ENCODE measurements around the gene ZNHIT1.
"Not testable (repeated sequence)": the region's sequence is repeated elsewhere in the genome, so short reads cannot be mapped to it uniquely, and the experiment has no call there.

ZNHIT1 gene

GRCh38 chr7:101189109-101189508 lies 28.9 kb upstream of the ZNHIT1 start:
- no peak for DNase-seq

DNA sequence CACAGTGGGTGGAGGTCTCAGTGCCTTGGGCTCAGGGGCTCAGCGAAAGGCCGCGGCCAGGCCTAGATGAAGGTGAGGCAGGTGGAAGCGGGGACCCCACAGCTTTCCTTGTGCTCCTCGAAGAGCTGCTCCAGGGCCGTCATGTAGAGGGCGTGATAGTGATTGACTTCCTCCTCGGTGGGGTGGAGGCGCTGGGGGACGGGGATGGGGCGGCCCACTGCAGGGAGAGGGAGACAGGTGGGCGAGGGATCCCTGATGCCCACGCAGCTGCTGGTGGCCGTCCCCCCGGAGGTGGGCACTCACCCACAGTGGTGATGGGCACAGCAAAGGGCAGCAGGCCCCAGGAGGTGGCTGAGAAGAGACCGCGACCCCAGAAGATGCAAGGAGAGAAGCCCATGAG lies 22.1 kb upstream of the ZNHIT1 start:
- DNase-seq = no peak

GRCh38 chr7:101197991-101198390 lies 20.0 kb upstream of the ZNHIT1 start:
- no peak for DNase-seq

DNA sequence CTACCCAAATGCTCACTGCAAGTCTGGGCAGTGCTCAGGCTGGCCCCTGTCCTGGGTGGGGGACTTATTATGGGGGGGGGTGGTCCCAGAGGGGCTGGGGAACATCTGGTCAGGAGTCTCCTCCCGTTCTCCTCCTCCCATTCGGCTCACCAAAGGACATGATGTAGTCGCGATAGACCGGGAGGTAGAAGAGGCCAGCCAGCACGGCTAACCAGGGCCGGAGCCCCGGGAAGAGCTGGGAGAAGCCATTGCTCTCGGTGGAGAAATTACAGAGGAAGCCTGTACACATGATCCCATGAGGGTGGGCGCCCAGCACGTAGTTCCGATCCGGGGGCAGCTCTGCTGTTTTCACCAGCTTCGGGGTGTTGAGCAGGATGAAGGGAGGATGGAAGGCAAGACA lies 19.5 kb upstream of the ZNHIT1 start:
- DNase-seq = no peak

- not testable (repeated sequence) for DNase-seq
Measured at GRCh38 chr7:101199522-101199921, 18.4 kb upstream of the ZNHIT1 start.

GRCh38 chr7:101200504-101200861 lies 17.5 kb upstream of the ZNHIT1 start:
- DNase-seq = no peak

- DNase-seq = no peak
Measured at GRCh38 chr7:101200862-101201599, 16.9 kb upstream of the ZNHIT1 start, which contains the start of gene MOGAT3. Gene MOGAT3, minus strand, starts transcription at chr7:101201036. Its CDS starts 182 bp downstream, at chr7:101200854.

DNA sequence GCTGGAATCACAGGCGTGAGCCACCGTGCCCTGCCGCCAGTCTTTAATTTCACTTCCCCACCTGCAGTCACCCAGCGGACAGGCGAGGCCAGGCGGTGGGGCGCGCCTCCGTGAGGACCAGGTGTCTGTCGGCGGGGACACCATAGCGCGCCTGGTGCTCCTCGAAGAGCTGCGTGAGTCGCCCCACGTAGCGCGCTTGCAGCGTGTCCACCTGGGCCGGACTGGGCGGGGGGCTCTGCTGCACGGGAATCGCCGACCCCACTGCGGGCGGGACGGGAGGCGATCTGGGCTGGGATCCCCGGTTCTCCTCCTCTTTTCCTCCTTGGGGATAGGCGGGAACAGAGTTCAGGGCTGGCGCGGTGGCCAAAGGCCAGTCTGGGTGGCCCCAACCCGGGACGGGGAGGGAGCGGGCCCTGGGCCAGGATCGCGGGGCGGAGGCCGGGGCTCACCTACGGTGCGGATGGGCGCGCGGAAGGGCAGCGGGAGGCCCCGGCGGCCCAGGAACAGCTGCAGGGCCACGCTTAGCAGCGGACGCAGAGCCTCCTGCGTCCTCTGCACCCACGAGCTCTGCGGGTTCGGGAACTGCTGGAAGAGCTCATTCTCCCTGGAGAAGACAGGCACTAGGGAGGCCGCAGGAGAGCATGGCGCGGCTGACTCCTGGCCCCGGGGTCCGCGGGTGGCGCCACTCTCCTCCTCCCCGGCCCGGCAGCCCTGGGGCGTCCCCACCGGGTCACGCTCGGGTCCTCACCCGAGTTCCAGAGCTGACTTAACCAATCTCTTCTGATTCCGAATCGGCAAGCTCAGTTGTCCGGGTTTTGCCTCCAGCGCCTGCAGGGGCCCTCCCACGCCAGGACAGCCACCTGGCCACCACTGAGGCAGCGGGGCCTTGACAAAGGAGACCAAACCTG lies 16.0 kb upstream of the ZNHIT1 start:
- no peak for DNase-seq

- no peak for DNase-seq
Measured at GRCh38 chr7:101202603-101202918, 15.4 kb upstream of the ZNHIT1 start.

GRCh38 chr7:101203740-101204738 lies 13.9 kb upstream of the ZNHIT1 start:
- DNase-seq = not testable (repeated sequence)

DNA sequence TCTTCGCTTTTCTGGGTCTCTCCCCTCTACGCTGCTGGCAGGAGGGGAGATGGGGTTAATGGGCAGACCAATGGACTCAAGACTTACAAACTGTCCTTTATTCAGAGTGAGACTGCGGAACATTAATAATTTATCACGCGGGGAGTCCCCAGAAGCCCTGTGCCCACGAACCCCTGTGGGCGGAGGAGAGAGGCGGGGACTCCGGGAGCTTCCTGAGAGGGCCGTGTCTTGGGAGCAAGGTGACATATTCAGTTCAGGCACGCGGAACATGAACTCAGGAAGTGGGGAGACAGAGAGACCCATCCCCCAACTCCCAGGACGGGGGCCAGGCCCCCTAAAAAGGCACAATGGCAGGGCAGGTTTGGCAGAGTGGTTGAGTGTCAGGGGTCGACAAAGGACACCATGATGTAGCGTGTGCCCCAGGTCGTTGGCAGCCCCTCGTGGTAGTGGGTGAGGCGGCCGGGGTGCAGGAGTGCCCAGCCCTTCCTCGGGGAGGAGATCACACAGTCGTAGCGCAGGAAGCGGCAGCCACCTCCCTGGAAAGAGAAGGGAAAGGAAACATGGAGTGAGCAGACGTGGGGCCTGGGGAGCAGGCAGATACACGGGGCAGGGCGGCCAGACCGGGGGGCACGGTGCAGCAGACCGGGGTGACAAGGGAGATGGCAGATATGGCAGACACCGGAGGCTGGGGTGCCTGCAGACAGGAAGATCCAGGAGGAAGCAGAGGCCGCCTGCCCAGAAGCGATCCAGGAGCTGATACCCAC lies 11.9 kb upstream of the ZNHIT1 start:
- DNase-seq = no peak

DNA sequence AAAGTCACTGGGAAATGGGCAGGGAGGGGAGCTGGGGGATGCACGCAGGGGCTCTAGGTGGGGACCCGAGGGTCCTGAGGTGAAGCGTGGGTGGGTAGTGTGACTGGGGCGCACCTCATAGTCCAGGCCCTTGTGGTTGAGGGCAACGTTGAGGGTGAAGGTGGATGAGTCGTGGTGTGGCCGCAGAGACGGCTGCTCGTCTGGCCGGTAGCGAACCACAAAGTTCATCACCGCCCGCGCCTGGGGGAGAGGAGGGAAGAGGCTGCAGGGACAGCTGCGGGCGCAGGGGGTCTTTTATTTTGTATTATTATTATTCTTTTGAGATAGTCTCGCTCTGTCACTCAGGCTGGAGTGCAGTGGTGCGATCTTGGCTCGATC lies 11.3 kb upstream of the ZNHIT1 start:
- DNase-seq = no peak

GRCh38 chr7:101207459-101207858 lies 10.5 kb upstream of the ZNHIT1 start:
- no peak for DNase-seq

DNA sequence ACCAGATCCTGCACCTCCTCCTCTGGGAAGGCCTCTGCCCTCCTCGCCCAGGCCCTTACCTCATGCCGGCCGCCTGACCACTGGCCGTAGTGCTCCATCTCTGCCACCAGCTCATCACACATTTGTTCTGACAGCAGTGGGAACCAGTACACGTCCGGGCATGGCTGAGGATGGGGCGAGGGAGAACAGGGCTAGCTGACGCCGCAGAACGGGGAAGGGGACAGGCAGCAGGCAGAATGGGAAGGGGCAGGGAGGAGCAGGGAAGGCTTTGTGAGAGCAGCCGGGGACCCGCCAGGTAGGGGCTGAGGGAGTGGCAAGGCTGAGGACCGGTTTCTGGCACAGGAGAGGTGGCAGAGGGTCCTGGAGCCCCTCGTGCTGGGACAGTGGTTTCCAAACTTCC lies 9.2 kb upstream of the ZNHIT1 start:
- DNase-seq = no peak

- DNase-seq = no peak
Measured at GRCh38 chr7:101210143-101210542, 7.8 kb upstream of the ZNHIT1 start.

DNA sequence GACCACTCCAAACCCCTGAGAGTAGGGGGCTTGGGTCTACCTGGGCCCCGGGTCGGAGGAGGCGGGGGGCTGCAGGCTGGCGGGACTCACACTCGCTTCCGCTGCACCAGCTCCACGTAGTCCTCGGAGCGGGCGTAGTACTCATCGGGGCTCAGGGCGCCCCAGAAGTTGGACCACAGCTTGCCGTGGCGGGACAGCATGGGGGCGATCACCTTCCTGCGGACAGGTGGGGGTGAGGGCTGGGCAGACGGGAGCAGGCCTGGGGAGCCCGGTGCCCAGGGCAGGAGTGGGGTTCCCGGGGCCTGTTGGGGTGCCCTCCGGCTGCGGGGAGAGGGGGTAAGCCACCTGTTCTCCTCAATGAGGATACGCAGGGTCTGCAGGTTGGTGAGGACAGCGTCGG lies 6.5 kb upstream of the ZNHIT1 start:
- no peak for DNase-seq

- DNase-seq = no peak
Measured at GRCh38 chr7:101212014-101212413, 6.0 kb upstream of the ZNHIT1 start.

GRCh38 chr7:101216001-101216859 lies 1.7 kb upstream of the ZNHIT1 start:
- DNase-seq = no peak

GRCh38 chr7:101216860-101217387 lies 1.0 kb upstream of the ZNHIT1 start:
- no peak for DNase-seq

DNA sequence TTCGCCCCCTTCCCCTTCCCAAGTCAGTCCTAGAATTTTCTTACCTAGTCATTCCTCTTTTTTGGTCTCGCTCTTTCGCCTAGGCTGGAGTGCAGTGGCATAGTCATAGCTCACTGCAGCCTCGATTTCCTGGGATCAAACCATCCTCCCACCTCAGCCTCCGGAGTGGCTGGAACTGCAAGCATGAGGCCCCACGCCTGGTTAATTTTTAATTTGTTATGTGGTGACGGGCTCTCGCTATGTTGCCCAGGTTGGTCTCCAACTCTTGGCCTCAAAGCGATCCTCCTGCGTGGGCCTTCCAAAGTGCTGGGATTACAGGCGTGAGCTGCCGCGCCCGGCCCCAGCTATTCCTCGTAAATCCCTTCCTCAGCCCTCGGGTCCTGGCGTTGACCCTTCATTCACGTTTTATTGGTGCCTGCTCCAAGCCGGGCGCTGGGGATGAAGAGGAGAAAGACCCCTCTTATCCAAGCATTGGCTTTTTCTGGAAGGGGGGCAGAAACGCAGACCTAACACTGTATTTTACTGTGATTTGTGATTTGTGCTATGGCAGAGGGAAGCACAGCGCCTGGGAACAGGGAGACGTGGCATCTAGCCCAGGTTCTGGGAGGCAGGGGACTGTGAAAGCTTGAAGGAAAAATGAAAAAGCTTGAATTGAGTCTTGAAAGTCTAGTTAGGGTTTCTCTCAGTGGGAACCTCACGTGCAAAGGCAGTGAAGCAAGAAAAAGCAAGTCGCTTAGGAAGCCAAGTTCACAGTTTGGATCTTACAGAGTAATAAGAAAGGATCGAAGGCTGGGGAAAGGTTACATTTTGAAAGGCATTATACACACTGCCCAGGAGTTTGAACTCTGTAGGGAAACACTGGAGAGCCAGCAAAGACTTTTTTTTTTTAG lies 516 bp downstream of the ZNHIT1 start:
- no peak for DNase-seq
